Right ventricle myocardium inferior (tissue), 1 donor: Measurements from ENCODE around the gene ASPN. TPM values are rescaled to one million over a fixed set of nuclear protein-coding genes. Genes with fewer than 3 reads are reported as not detected.

Experiments used
- ATAC-seq: fragments of 200-7000 bp; cut with Tn5 transposase; one replicate; pipeline ENCODE4 v1.9.1; 2020; ENCODE audit warnings: mild to moderate bottlenecking, moderate library complexity
- DNase-seq: peaks from one replicate; pipeline ENCODE4 v3.0.0; 2021; ENCODE audit errors: missing footprints
- intact Hi-C: fragments of 100-400 bp; cut with DNase I; formaldehyde crosslinking; loops from one replicate; pipeline ENCODE4 v1.11.0; 2022
- long read RNA-seq: library from polyadenylated mRNA; unstranded; transcript quantifications from one replicate; pipeline ENCODE4 v2.0.0, GENCODE V29; 2021
- total RNA-seq: library from RNA; stranded (reverse); fragmentation: NEBNext Ultra II Directional; extraction: Animal tissue kit (Norgen Biotek cat#: 25700); gene quantifications from one replicate; pipeline ENCODE4 v1.2.1, GENCODE V29; 2021
- donor health status: DM: no; HTN: yes; CAD: no; lungs with severe emphysema.

Gene ASPN
- total RNA-seq, result 5.7 TPM
- long read RNA-seq, partial matches to known transcripts, result 0 of 1 reads
- long read RNA-seq, other reads (novel, unspliced or antisense), result 0 of 1 reads

DNA sequence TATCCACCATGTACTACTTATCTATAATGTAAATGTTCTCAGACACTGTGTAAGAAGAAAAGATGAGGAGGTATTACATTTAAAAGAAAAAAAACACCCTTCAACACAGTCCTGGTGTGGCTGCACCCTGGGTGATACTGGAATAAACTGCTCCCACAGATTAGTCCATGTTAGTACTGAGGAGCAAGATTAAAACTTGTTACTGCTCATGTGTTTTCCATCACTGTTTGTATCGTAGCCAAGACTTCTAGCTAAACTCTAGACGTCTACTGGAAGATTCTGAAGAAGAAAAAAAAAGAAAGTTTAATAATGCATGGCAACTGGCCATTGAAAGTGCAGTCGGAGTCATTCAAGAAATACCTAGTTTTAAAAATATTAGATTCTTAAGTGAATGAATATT, at the start of gene ASPN:
Gene ASPN, minus strand, starts transcription at position 178 of the 400 bp plus-strand sequence.
- ATAC-seq (peak; percentile 71), DNase-seq (no peak)
- intact Hi-C loops, result loop anchor here (5.0 kb wide), 1 partner anchor 125 kb away; no protein-coding TSS in a partner anchor

DNA sequence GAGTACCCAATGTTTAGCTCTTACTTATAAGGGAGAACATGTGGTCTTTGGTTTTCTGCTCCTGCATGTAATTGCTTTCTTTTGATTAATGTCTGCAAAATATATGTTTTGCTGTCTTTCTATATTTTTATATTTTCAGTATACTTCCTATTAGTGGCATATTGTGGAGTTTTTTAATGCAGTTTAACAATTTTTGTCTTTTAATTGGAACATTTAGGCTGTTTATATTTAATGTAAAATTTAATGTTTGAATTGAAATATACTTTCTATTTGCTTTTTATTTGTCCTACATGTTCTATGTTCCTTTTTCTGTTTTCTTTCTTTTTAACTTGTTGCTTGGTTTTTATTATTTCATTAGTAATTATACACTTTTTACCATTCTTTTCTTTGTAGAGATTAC, 48.6 kb upstream of the ASPN start:
- ATAC-seq (no peak), DNase-seq (no peak)
- intact Hi-C loops, result loop anchor here (10.0 kb wide), 1 partner anchor 74 kb away; no protein-coding TSS in a partner anchor

GRCh38 chr9:92529124-92529523, 46.8 kb upstream of the ASPN start:
- no peak for ATAC-seq
- no peak for DNase-seq
- intact Hi-C loops, result no loop called here

- DNase-seq, result no peak
- intact Hi-C loops, result no loop called here
- ATAC-seq, result peak; percentile 62
Observed at GRCh38 chr9:92528522-92528849, 46.2 kb upstream of the ASPN start.

GRCh38 chr9:92527832-92528521, 45.7 kb upstream of the ASPN start:
- intact Hi-C loops, result no loop called here
- peak; percentile 90 for ATAC-seq

GRCh38 chr9:92527291-92527828, 45.1 kb upstream of the ASPN start:
- no peak for DNase-seq
- intact Hi-C loops, result no loop called here
- no peak for ATAC-seq

More at GRCh38 chr9:92527832-92528521, 45.7 kb upstream of the ASPN start:
- no peak for DNase-seq

DNA sequence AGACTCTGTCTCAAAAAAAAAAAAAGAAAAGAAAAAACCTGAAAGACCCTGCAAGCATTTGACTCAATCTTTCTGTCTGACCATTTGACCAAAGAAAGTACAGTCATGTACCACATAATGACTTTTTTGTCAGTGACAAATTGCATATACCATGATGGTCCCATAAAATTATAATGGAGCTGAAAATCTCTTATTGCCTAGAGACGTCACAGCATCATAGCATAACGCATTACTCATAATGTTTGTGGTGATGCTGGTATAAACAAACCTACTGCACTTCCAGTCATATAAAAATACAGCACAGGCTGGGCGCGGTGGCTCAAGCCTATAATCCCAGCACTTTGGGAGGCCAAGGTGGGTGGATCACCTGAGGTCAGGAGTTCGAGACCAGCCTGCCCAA, 43.0 kb upstream of the ASPN start:
- intact Hi-C loops, result no loop called here

GRCh38 chr9:92524881-92525280, 42.6 kb upstream of the ASPN start:
- no peak for DNase-seq
- ATAC-seq, result no peak
- intact Hi-C loops, result no loop called here

More for the DNA sequence above, 43.0 kb upstream of the ASPN start:
- no peak for DNase-seq
- no peak for ATAC-seq

DNA sequence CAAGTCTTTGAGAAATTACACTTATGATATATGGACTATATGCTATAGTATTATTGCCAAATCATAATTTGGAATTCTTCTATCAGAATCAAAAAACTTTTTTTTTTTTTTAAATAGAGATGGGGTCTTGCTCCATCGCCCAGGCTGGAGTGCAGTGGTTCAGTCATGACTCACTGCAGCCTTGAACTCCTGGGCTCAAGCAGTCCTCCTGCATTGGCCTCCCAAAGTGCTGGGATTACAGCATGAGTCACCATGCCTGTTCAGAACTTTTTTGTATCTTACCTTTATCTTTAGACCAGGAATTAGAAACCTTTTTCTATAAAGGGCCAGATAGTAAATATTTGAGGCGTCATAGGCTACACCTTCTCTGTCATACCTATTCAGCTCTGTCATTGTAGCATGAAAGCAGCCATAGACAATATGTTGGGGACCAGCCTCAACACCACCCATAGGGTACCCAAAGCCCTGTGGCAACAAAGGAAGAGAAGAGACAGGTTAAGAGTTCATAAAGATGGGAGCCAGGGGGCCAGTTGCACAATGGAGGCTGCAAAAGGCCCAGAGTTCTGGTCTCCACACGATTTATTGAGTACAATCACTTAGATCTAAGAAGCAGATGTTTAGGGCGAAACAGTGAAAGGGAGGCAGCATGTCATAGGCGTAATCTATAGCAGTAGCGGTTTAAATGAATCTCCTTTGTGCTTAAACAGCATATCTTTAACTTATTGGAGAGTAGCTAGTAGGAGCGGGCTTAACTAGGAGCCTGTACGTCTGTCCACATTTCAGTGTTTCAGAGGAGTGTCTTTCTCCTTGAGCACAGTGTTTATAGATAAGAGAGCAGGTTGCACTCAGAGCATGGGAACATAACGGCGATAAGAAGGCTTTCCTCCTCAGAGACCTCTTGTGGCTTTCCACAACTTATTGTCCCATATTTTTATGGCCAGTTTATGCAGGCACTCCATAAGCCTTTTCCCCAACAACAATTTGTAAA, 41.0 kb upstream of the ASPN start:
- intact Hi-C loops, result no loop called here
- no peak for DNase-seq
- no peak for ATAC-seq

- no peak for ATAC-seq
- DNase-seq, result no peak
Observed at GRCh38 chr9:92520837-92521236, 38.5 kb upstream of the ASPN start.

DNA sequence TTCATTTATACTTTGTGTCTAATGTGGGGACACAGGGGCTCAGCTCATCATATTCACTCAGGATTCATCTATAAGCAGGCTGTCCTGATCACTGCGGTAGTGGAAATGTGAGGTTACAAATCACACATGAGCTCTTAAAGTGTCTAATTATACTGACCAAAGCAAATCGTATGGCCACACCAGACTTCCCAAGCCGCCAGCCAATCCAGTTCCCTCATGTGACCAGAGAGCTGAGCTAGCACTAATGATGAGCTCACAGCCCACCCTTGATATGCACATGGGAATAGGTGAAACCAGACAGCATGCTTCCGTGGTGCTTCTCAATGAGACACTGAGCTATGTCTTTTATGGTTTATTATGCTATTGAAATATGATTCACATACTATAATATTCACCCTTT, 35.9 kb upstream of the ASPN start:
- no peak for ATAC-seq
- intact Hi-C loops, result no loop called here
- no peak for DNase-seq

More at GRCh38 chr9:92520837-92521236, 38.5 kb upstream of the ASPN start:
- intact Hi-C loops, result no loop called here

- intact Hi-C loops, result no loop called here
- ATAC-seq, result no peak
Observed at GRCh38 chr9:92517046-92517445, 34.7 kb upstream of the ASPN start.

GRCh38 chr9:92516521-92516920, 34.2 kb upstream of the ASPN start:
- intact Hi-C loops, result no loop called here
- DNase-seq, result no peak
- ATAC-seq, result no peak

More at GRCh38 chr9:92517046-92517445, 34.7 kb upstream of the ASPN start:
- no peak for DNase-seq

DNA sequence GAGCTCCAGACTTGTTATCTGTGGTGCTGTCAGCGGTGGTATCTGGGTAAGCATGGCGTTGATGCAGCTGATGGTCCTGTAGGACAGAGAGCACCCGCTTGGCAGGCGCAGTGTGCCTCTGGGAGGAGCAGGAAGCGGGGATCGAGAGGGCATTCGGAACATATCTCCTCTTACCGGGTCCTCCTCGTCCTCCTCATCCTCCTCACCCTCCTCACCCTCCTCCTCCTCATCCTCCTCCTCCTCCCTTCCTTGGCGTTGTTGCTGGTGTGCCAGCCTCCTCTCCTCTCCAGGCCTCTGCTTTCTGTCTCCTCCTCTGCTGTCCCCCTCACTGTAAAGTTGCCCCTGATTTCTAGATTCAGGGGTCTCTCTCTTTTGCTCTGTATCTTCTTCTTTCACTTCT, 32.3 kb upstream of the ASPN start:
- intact Hi-C loops, result no loop called here
- no peak for ATAC-seq
- no peak for DNase-seq

- intact Hi-C loops, result no loop called here
- DNase-seq, result no peak
- ATAC-seq, result no peak
Observed at GRCh38 chr9:92513349-92513748, 31.0 kb upstream of the ASPN start.

- ATAC-seq (no peak), DNase-seq (no peak)
- intact Hi-C loops, result no loop called here
Observed at GRCh38 chr9:92512622-92513021, 30.3 kb upstream of the ASPN start.

- ATAC-seq (no peak), DNase-seq (no peak)
- intact Hi-C loops, result no loop called here
Observed at GRCh38 chr9:92510747-92511146, 28.4 kb upstream of the ASPN start.

GRCh38 chr9:92509050-92509449, 26.7 kb upstream of the ASPN start:
- no peak for DNase-seq
- ATAC-seq, result no peak
- intact Hi-C loops, result loop anchor here (10.0 kb wide), 1 partner anchor 106 kb away; no protein-coding TSS in a partner anchor
